Testis (tissue), 3 donors: ENCODE results near the gene MGLL. TPM values are rescaled to one million over a fixed set of nuclear protein-coding genes. Genes with fewer than 3 reads are reported as not detected.

Experiments
- DNase-seq: peaks from one replicate; pipeline ENCODE4 v3.0.0-alpha.2; 2019
- H3K27ac ChIP-seq, 2 donors: fragments of 200-600 bp; sonication (generic); one replicate each; pipeline ENCODE4 v1.5.1; 2019
- H3K27me3 ChIP-seq: fragments of 200-600 bp; sonication (generic); one replicate; pipeline ENCODE4 v1.5.1; 2019
- H3K36me3 ChIP-seq: fragments of 200-600 bp; sonication (generic); one replicate; pipeline ENCODE4 v1.5.1; 2017; ENCODE audit warnings: low read depth; ENCODE audit errors: missing control alignments
- H3K4me1 ChIP-seq: fragments of 200-600 bp; sonication (generic); one replicate; pipeline ENCODE4 v1.5.1; 2019
- H3K4me3 ChIP-seq, 2 donors: fragments of 200-600 bp; sonication (generic); one replicate each; pipeline ENCODE4 v1.5.1; 2017 to 2019
- H3K9me3 ChIP-seq: fragments of 200-600 bp; sonication (generic); one replicate; pipeline ENCODE4 v1.5.1; 2017
- POLR2A ChIP-seq: fragments of 450-650 bp; IDR thresholded peaks from one replicate; pipeline ENCODE4 v1.6.1; 2017; ENCODE audit warnings: antibody characterized with exemption, mild to moderate bottlenecking, moderate library complexity
- WGBS, 2 donors: methylation state at CpG; one replicate each; pipeline ENCODE4 v1.1.5; 2018; 5-methylcytosine and 5-hydroxymethylcytosine counted together
- intact Hi-C: fragments of 100-400 bp; cut with DNase I; formaldehyde crosslinking; loops from one replicate; pipeline ENCODE4 v1.15.1; 2023; ENCODE audit warnings: low total_unique reads
- polyA plus RNA-seq: library from polyadenylated mRNA; stranded (reverse); fragments of 350-450 nt; fragmentation: Illumina TruSeq; extraction: RNeasy Lipid Tissue Mini Kit (QIAGEN cat#74804); gene quantifications from one replicate; pipeline ENCODE4 v1.2.3, GENCODE V29; 2014; ENCODE audit warnings: low read depth, low replicate concordance; ENCODE audit not compliant: insufficient read depth
- total RNA-seq, 2 donors: library from RNA; depleted of rRNA; stranded (reverse); fragments of >200 nt; gene quantifications; one replicate each; pipeline ENCODE4 v1.2.3, GENCODE V29; 2016
- TF ChIP-seq, protein P1 (sequence below), 3 experiments: fragments of 450-650 bp in 2 of 3; fragments of 200-600 bp in 1 of 3; sonication (generic) in 1 of 3; IDR thresholded peaks; one replicate each; pipeline ENCODE4 v1.5.1; 2016 to 2019; ENCODE audit warnings: antibody characterized with exemption in 3 of 3, mild to moderate bottlenecking in 2 of 3, moderate library complexity in 1 of 3

MGLL gene
- total and polyA plus RNA-seq, 3 donors from 2014 or later = 18.3 to 26.0 (median 19.2) TPM

- Histone ChIP-seq H3K4me3 (no peak overlapping the region), H3K27ac (no peak overlapping the region), H3K4me1 (no peaks in the 10 kb centered on the region), H3K9me3 (no peaks in the 10 kb centered on the region), H3K27me3 (no peaks in the 10 kb centered on the region), H3K36me3 (no peaks in the 10 kb centered on the region)
- WGBS, 2 donors = 70 to 81% methylated on average over 6 of the region's 6 CpGs
- intact Hi-C loops = no loop called here
- no peak for TF ChIP-seq POLR2A
- no peak for DNase-seq
Observed at GRCh38 chr3:127857333-127857732, 35.0 kb upstream of the MGLL start.

DNA sequence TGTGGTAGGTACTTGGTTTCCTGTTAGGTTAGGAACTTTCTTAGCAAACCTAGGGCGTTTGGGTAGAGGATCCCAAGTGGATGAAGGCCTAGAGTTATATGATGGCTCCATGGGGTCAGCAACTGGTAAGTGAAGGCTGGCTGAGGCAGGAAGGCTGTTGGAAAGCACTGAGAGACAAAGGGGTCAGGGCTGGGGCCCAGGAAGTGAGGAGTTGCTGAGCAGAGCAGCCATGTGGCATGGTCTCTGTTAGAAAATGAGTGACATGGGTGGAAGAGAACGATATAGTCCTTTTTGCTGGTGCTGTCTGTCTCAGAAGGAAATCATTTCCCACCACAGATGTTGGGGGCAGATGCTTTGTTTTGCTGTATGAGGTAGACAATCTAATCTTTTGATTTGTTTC lies 34.5 kb upstream of the MGLL start:
- intact Hi-C loops = no loop called here
- WGBS, 2 donors = 87 to 88% methylated on average over 2 of the region's 2 CpGs

GRCh38 chr3:127855246-127855645 lies 32.9 kb upstream of the MGLL start:
- no peak overlapping the region for H3K4me3 ChIP-seq
- no peaks in the 10 kb centered on the region for H3K36me3 ChIP-seq
- no peaks in the 10 kb centered on the region for H3K9me3 ChIP-seq
- H3K4me1 ChIP-seq = no peaks in the 10 kb centered on the region
- DNase-seq = no peak
- H3K27me3 ChIP-seq = no peaks in the 10 kb centered on the region
- WGBS, 2 donors = 85 to 87% methylated on average over 1 of the region's 1 CpG
- no peak overlapping the region for H3K27ac ChIP-seq
- TF ChIP-seq, protein P1, sequence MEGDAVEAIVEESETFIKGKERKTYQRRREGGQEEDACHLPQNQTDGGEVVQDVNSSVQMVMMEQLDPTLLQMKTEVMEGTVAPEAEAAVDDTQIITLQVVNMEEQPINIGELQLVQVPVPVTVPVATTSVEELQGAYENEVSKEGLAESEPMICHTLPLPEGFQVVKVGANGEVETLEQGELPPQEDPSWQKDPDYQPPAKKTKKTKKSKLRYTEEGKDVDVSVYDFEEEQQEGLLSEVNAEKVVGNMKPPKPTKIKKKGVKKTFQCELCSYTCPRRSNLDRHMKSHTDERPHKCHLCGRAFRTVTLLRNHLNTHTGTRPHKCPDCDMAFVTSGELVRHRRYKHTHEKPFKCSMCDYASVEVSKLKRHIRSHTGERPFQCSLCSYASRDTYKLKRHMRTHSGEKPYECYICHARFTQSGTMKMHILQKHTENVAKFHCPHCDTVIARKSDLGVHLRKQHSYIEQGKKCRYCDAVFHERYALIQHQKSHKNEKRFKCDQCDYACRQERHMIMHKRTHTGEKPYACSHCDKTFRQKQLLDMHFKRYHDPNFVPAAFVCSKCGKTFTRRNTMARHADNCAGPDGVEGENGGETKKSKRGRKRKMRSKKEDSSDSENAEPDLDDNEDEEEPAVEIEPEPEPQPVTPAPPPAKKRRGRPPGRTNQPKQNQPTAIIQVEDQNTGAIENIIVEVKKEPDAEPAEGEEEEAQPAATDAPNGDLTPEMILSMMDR (IDR thresholded peaks at IDR 0.05) = no peak
- no peak for TF ChIP-seq POLR2A
- intact Hi-C loops = no loop called here

More for the DNA sequence above, 34.5 kb upstream of the MGLL start:
- DNase-seq = no peak
- no peaks in the 10 kb centered on the region for H3K27me3 ChIP-seq
- H3K36me3 ChIP-seq = no peaks in the 10 kb centered on the region
- TF ChIP-seq, protein P1 (IDR thresholded peaks at IDR 0.05) = no peak
- no peak for TF ChIP-seq POLR2A
- H3K9me3 ChIP-seq = no peaks in the 10 kb centered on the region
- H3K4me3 ChIP-seq = no peak overlapping the region
- no peaks in the 10 kb centered on the region for H3K4me1 ChIP-seq
- no peak overlapping the region for H3K27ac ChIP-seq

DNA sequence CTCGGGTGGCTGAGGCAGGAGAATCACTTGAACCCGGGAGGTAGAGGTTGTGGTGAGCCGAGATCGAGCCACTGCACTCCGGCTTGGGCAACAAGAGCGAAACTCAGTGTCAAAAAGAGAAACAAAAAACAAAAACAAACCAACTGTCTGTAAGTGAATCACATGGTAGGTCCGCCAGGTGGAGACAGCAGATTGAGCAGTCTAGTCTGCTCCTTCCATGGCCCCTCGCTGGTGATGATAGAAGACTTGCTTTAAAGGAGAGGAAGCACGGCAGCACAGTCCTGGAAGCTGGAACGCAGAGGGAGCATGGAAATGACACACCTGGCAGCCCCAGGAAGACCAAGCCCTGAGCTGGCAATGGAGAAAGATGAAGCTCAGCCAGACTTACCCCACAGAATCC lies 31.4 kb upstream of the MGLL start:
- Histone ChIP-seq H3K36me3 (no peaks in the 10 kb centered on the region), H3K27ac (no peak overlapping the region), H3K9me3 (no peaks in the 10 kb centered on the region), H3K4me3 (no peak overlapping the region), H3K4me1 (no peaks in the 10 kb centered on the region), H3K27me3 (no peaks in the 10 kb centered on the region)
- WGBS, 2 donors = 92 to 95% methylated on average over 10 of the region's 10 CpGs
- intact Hi-C loops = no loop called here
- DNase-seq = no peak
- TF ChIP-seq, protein P1 (IDR thresholded peaks at IDR 0.05) = no peak
- TF ChIP-seq POLR2A = no peak

DNA sequence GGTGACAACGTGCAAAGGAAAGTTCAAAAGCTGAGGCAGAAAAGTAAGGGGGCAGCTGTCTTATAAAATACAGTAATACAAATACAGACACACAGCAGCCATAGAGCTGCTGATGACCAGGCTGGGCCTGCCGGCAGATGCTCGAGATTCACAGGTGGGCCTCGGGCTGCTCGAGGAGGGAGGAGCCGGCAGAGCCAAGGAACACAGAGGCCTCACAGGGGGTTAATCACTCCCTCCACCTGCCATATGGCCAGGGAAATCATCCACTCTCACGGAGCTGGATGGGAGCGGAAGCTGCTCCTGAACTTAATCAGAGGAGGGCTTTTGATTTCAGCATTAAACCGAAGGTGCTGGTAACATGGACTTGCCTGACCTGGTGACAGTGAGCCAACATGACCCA lies 29.6 kb upstream of the MGLL start:
- no peak overlapping the region for H3K4me3 ChIP-seq
- H3K9me3 ChIP-seq = no peaks in the 10 kb centered on the region
- DNase-seq = no peak
- H3K27ac ChIP-seq = no peak overlapping the region
- no peaks in the 10 kb centered on the region for H3K36me3 ChIP-seq
- H3K27me3 ChIP-seq = no peaks in the 10 kb centered on the region
- WGBS, 2 donors = 80 to 93% methylated on average over 9 of the region's 9 CpGs
- intact Hi-C loops = no loop called here
- H3K4me1 ChIP-seq = peaks cover 7% of the 10 kb centered on the region
- no peak for TF ChIP-seq POLR2A
- TF ChIP-seq, protein P1 (IDR thresholded peaks at IDR 0.05) = no peak
